Body of pancreas (tissue), 4 donors: ENCODE data around the gene PPP1R37. TPM values are rescaled to one million over a fixed set of nuclear protein-coding genes. Genes with fewer than 3 reads are reported as not detected.
A peak's percentile ranks its signal among the peaks of the same experiment; 100 is the strongest.

Experiments
- ATAC-seq: fragments of 150-250 bp; one replicate; pipeline ENCODE4 v1.9.1; 2016
- DNase-seq, 4 donors: peaks; one replicate each; pipeline ENCODE4 v3.0.0-alpha.2; 2019
- H3K27ac ChIP-seq, 4 donors: fragments of 200-600 bp; sonication (generic); 1 replicate in 3 of 4; 2 replicates in 1 of 4; pipeline versions ENCODE4 v1.5.1 to v1.6.1; 2016 to 2019; ENCODE audit warnings: mild to moderate bottlenecking in 1 of 4, mixed read lengths in 1 of 4, moderate library complexity in 1 of 4
- H3K27me3 ChIP-seq, 2 donors: fragments of 200-600 bp; sonication (generic); one replicate each; pipeline ENCODE4 v1.6.0; 2016; ENCODE audit warnings: mild to moderate bottlenecking in 1 of 2
- H3K36me3 ChIP-seq, 2 donors: fragments of 200-600 bp; sonication (generic); replicated peaks in 1 of 2; 2 replicates each; pipeline ENCODE4 v1.5.1; 2016; ENCODE audit warnings: low read depth in 2 of 2; ENCODE audit not compliant: insufficient read depth in 1 of 2
- H3K4me1 ChIP-seq: fragments of 200-600 bp; sonication (generic); one replicate; pipeline ENCODE4 v1.6.0; 2016
- H3K4me3 ChIP-seq, 2 donors: fragments of 200-600 bp; sonication (generic); 1 replicate in 1 of 2; 2 replicates in 1 of 2; pipeline ENCODE4 v1.5.1; 2016 to 2019
- H3K9me3 ChIP-seq, 3 donors: fragments of 200-600 bp; sonication (generic); 1 replicate in 2 of 3; 2 replicates in 1 of 3; pipeline ENCODE4 v1.5.1; 2016
- POLR2A ChIP-seq, 3 donors: fragments of 450-650 bp; IDR thresholded peaks; one replicate each; pipeline ENCODE4 v1.6.1; 2016; ENCODE audit warnings: antibody characterized with exemption in 3 of 3, mild to moderate bottlenecking in 2 of 3
- WGBS, 2 donors: methylation state at CpG; one replicate each; pipeline ENCODE4 v1.1.5; 2017; 5-methylcytosine and 5-hydroxymethylcytosine counted together
- intact Hi-C: fragments of 100-400 bp; cut with DNase I; formaldehyde crosslinking; loops from one replicate; pipeline ENCODE4 v1.15.1; 2023
- total RNA-seq, 2 donors: library from RNA; depleted of rRNA; stranded (reverse); fragments of >200 nt; gene quantifications; one replicate each; pipeline ENCODE4 v1.1.0, GENCODE V29; 2016
- TF ChIP-seq, protein P1 (sequence below), 7 experiments: fragments of 450-650 bp in 4 of 7; fragments of 200-600 bp in 3 of 7; sonication (generic) in 3 of 7; IDR thresholded peaks; one replicate each; pipeline ENCODE4 v1.5.1; 2016 to 2019; ENCODE audit warnings: antibody characterized with exemption in 7 of 7

The PPP1R37 gene
- total RNA-seq, 2 donors from 2014 or later, result 16.6 to 49.8 TPM

DNA sequence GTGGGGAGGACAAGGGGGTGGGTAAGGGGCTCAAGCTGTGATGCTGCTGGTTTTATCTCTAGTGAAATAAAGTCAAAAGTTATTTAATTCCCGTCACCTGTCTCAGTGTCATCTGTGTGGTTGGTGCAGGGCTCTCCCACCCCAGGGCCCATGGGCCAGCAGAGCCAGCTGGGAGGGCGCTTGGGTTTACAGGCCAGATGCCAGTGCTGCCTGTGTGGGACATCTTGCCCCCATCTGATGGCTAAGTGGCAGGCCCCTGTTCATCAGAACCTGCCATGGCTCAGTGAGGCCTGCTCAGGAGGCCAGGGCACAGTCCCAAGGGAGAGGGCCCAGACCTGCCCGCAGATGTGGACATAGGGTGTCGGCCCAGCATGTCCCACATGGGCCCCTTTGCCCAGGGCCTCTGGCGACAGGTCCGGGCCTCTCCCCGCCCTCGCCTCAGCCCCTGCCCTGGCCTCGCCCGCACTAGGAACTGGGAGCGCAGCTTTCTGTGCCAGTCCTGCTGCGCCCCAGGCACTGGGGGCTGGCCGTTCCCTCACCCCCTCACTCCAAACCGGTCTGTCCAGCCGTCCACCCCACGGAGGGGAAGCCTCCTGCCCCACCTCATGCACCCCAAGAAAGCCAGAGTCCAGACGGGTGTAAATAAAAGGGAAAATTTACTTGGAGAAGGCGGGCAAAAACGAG, 22.0 kb upstream of the PPP1R37 start:
- no peak for DNase-seq

DNA sequence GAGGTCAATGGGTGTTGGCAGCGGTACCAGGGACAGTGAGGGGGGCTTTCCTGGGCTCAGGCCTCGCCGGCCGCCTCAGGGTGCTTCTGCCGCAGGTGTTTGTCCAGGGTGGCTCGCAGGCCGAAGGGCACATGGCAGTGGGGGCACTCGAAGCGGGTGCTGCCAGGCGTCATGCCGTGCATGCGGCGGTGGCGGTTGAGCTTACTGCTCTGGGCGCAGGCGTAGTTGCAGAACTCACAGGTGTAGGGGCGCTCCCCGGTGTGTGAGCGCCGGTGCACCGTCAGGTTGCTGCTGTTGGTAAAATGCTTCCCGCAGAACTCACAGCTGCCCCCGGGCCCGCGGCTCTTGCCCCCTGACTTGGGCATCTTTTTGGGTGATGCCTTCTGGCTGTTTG, 21.4 kb upstream of the PPP1R37 start:
- Histone ChIP-seq H3K36me3 (peaks cover 4 to 19% of the 10 kb centered on the region in 2 donors), H3K27me3 (no peaks in the 10 kb centered on the region), H3K27ac (no peak overlapping the region), H3K9me3 (no peaks in the 10 kb centered on the region), H3K4me1 (peaks cover 17% of the 10 kb centered on the region), H3K4me3 (no peak overlapping the region)
- WGBS, 2 donors, result 84 to 94% methylated on average over 10 to 15 of the region's 25 CpGs
- DNase-seq (no peak), ATAC-seq (no peak)
- TF ChIP-seq, protein P1, sequence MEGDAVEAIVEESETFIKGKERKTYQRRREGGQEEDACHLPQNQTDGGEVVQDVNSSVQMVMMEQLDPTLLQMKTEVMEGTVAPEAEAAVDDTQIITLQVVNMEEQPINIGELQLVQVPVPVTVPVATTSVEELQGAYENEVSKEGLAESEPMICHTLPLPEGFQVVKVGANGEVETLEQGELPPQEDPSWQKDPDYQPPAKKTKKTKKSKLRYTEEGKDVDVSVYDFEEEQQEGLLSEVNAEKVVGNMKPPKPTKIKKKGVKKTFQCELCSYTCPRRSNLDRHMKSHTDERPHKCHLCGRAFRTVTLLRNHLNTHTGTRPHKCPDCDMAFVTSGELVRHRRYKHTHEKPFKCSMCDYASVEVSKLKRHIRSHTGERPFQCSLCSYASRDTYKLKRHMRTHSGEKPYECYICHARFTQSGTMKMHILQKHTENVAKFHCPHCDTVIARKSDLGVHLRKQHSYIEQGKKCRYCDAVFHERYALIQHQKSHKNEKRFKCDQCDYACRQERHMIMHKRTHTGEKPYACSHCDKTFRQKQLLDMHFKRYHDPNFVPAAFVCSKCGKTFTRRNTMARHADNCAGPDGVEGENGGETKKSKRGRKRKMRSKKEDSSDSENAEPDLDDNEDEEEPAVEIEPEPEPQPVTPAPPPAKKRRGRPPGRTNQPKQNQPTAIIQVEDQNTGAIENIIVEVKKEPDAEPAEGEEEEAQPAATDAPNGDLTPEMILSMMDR (IDR thresholded peaks at IDR 0.05), result no peak
- no peak for TF ChIP-seq POLR2A (IDR thresholded peaks at IDR 0.05)
- intact Hi-C loops, result no loop called here

More for the DNA sequence above, 22.0 kb upstream of the PPP1R37 start:
- TF ChIP-seq, protein P1 (IDR thresholded peaks at IDR 0.05), result no peak
- no peak for TF ChIP-seq POLR2A (IDR thresholded peaks at IDR 0.05)
- Histone ChIP-seq H3K36me3 (peaks cover 4 to 19% of the 10 kb centered on the region in 2 donors), H3K4me3 (no peak overlapping the region), H3K4me1 (peaks cover 12% of the 10 kb centered on the region), H3K27ac (no peak overlapping the region), H3K27me3 (no peaks in the 10 kb centered on the region), H3K9me3 (no peaks in the 10 kb centered on the region)
- WGBS, 2 donors, result 91% methylated on average over 8 to 17 of the region's 19 CpGs
- intact Hi-C loops, result no loop called here
- no peak for ATAC-seq

GRCh38 chr19:45071969-45072790, 20.8 kb upstream of the PPP1R37 start:
- no peak for TF ChIP-seq POLR2A (IDR thresholded peaks at IDR 0.05)
- TF ChIP-seq, protein P1 (IDR thresholded peaks at IDR 0.05), result no peak
- Histone ChIP-seq H3K27me3 (no peaks in the 10 kb centered on the region), H3K27ac (no peak overlapping the region), H3K4me1 (peaks cover 22% of the 10 kb centered on the region), H3K4me3 (no peak overlapping the region), H3K36me3 (peaks cover 4 to 19% of the 10 kb centered on the region in 2 donors), H3K9me3 (no peaks in the 10 kb centered on the region)
- WGBS, 2 donors, result 87 to 96% methylated on average over 10 to 28 of the region's 34 CpGs
- DNase-seq (no peak), ATAC-seq (no peak)
- intact Hi-C loops, result no loop called here

DNA sequence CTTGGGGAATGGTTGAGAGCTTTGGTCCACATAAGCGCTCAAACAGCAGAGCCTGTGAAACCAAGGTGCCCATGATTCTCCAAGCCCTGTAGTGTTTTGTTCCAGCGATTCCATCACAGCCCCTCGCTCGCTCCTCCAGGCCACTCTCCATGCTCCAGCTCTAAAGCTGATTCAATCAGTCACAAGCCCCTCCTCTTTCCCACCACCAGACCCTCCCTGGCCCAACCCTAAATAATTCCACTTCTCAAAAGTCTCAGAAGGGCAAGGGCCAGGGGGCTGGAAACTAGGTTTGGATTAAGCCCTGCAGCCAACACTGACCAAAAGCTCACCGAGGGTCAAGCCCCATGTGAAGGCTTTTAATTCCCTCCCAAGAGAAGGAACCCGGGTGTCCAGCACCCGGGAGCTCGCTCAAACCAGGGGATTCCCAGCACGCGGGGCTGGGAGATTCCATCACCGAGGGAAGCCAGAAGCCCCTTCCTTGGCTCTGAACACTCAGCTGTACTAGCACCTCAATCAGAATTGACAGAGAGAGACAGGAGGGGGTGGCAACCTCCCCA, 18.2 kb upstream of the PPP1R37 start:
- Histone ChIP-seq H3K9me3 (no peaks in the 10 kb centered on the region), H3K4me1 (peaks cover 31% of the 10 kb centered on the region), H3K36me3 (peaks cover under 1 to 8% of the 10 kb centered on the region in 2 donors), H3K4me3 (no peak overlapping the region), H3K27ac (peak overlapping the region in 2 of 4 donors; percentile 17 to 65), H3K27me3 (no peaks in the 10 kb centered on the region)
- DNase-seq, result no peak
- no peak for ATAC-seq
- TF ChIP-seq, protein P1 (IDR thresholded peaks at IDR 0.05), result no peak
- TF ChIP-seq POLR2A (IDR thresholded peaks at IDR 0.05), result no peak
- 61 to 85% methylated on average over 5 to 11 of the region's 11 CpGs for whole genome bisulfite sequencing, 2 donors
- intact Hi-C loops, result no loop called here
